WTC11 (cell line): ENCODE data around the gene CEP63.
"Not testable (repeated sequence)": the region's sequence is repeated elsewhere in the genome, so short reads cannot be mapped to it uniquely, and the experiment has no call there.

Source experiments
- CTCF ChIP-seq: fragments of 200-600 bp; IDR thresholded peaks from 2 replicates; pipeline ENCODE4 v1.8.0; 2022; ENCODE audit warnings: antibody characterized with exemption
- EMX1 ChIP-seq: fragments of 250-450 bp; sonication (Bioruptor Pico); IDR thresholded peaks from 2 replicates; pipeline ENCODE4 v1.8.0; 2021; ENCODE audit warnings: mild to moderate bottlenecking
- MXD4 ChIP-seq: fragments of 250-450 bp; sonication (Bioruptor Pico); IDR thresholded peaks from 2 replicates; pipeline ENCODE4 v1.8.0; 2021; ENCODE audit warnings: mild to moderate bottlenecking, moderate library complexity, borderline replicate concordance
- RORB ChIP-seq: fragments of 250-450 bp; sonication (Bioruptor Pico); IDR thresholded peaks from 2 replicates; pipeline ENCODE4 v1.9.0; 2021; ENCODE audit warnings: mild to moderate bottlenecking
- SMAD3 ChIP-seq: sonication (generic); formaldehyde crosslinking; IDR thresholded peaks from 2 replicates; pipeline ENCODE4 v1.8.0; 2022; ENCODE audit warnings: missing genetic modification reagents, mild to moderate bottlenecking, borderline replicate concordance
- USF1 ChIP-seq: sonication (generic); formaldehyde crosslinking; IDR thresholded peaks from 2 replicates; pipeline ENCODE4 v1.8.0; 2022; ENCODE audit warnings: mild to moderate bottlenecking, missing genetic modification reagents
- TF ChIP-seq, protein P1 (sequence below): sonication (generic); formaldehyde crosslinking; IDR thresholded peaks from 2 replicates; pipeline ENCODE4 v1.8.0; 2023; ENCODE audit warnings: missing genetic modification reagents, mild to moderate bottlenecking, borderline replicate concordance
- TF ChIP-seq, protein P2 (sequence below): sonication (generic); formaldehyde crosslinking; conservative IDR thresholded peaks from 2 replicates; pipeline ENCODE4 v1.8.1; 2022; ENCODE audit warnings: mild to moderate bottlenecking, missing genetic modification reagents

DNA sequence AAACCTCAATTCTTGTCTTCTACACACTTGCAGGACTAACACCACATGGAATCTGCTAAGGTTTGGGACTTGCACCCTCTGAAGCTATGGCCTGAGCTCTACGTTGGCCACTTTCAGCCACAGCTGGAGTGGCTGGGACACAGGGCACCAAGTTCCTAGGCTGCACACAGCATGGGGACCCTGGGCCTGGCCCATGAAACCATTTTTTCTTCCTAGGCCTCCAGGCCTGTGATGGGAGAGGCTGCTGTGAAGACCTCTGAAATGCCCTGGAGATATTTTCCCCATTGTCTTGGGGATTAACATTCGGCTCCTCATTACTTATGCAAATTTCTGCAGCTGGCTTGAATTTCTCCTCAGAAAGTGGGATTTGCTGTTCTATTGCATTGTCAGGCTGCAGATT is 84.0 kb downstream of the CEP63 start:
- TF ChIP-seq CTCF; MXD4; EMX1; SMAD3; USF1 (CRISPR knock-in tag); RORB: not testable (repeated sequence)
- TF ChIP-seq, protein P1, sequence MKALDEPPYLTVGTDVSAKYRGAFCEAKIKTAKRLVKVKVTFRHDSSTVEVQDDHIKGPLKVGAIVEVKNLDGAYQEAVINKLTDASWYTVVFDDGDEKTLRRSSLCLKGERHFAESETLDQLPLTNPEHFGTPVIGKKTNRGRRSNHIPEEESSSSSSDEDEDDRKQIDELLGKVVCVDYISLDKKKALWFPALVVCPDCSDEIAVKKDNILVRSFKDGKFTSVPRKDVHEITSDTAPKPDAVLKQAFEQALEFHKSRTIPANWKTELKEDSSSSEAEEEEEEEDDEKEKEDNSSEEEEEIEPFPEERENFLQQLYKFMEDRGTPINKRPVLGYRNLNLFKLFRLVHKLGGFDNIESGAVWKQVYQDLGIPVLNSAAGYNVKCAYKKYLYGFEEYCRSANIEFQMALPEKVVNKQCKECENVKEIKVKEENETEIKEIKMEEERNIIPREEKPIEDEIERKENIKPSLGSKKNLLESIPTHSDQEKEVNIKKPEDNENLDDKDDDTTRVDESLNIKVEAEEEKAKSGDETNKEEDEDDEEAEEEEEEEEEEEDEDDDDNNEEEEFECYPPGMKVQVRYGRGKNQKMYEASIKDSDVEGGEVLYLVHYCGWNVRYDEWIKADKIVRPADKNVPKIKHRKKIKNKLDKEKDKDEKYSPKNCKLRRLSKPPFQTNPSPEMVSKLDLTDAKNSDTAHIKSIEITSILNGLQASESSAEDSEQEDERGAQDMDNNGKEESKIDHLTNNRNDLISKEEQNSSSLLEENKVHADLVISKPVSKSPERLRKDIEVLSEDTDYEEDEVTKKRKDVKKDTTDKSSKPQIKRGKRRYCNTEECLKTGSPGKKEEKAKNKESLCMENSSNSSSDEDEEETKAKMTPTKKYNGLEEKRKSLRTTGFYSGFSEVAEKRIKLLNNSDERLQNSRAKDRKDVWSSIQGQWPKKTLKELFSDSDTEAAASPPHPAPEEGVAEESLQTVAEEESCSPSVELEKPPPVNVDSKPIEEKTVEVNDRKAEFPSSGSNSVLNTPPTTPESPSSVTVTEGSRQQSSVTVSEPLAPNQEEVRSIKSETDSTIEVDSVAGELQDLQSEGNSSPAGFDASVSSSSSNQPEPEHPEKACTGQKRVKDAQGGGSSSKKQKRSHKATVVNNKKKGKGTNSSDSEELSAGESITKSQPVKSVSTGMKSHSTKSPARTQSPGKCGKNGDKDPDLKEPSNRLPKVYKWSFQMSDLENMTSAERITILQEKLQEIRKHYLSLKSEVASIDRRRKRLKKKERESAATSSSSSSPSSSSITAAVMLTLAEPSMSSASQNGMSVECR (CRISPR knock-in tag), result not testable (repeated sequence)
- TF ChIP-seq, protein P2, sequence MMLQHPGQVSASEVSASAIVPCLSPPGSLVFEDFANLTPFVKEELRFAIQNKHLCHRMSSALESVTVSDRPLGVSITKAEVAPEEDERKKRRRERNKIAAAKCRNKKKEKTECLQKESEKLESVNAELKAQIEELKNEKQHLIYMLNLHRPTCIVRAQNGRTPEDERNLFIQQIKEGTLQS (CRISPR knock-in tag), result not testable (repeated sequence)
